ENCODE data around the gene C4B. TPM values are rescaled to one million over a fixed set of nuclear protein-coding genes. Genes with fewer than 3 reads are reported as not detected.

C4B gene
- total and polyA plus RNA-seq, 9 of the 15 experiments (the other 6 are each of a cell fraction or from before 2014, with no cell fraction given), result 0.32 to 8.8 (median 5.4) TPM

DNA sequence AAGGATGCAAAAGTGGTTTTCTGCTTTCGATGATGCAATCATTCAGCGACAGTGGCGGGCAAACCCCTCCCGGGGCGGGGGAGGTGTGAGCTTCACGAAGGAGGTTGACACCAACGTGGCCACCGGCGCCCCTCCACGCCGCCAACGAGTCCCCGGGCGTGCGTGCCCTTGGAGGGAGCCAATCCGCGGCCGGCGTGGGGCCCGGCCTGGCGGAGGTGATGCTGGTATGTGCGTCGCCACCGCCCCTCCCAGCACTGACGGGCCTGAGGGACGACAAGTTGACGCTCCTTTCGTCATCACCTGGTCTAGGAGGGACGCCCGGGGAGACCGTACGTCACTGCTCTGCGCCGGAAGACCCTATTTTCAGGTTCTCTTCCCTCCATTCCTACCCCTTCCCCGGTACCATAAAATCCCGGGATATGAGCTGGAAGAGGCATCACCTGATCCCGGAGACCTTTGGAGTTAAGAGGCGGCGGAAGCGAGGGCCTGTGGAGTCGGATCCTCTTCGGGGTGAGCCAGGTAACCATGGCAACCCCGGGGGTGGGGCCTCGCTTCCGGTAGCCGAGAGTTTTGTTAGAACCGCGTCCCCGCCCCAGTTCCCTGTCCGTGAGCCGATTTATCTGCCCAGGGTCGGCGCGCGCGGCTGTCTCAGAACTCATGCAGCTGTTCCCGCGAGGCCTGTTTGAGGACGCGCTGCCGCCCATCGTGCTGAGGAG lies 42.4 kb upstream of the C4B start, which contains the start of gene DXO (continued):
- TF ChIP-seq ATF1 (CRISPR knock-in tag; IDR thresholded peaks at IDR 0.05), result peak; percentile 94
- TF ChIP-seq ATF1 (tag; IDR thresholded peaks at IDR 0.05), result peak; percentile 100
- TF ChIP-seq HDAC2 (IDR thresholded peaks at IDR 0.05), result peak; percentile 89
- TF ChIP-seq CREB1 (IDR thresholded peaks at IDR 0.05), result peak; percentile 99
- TF ChIP-seq CREB1 (CRISPR knock-in tag; IDR thresholded peaks at IDR 0.05), result peak; percentile 100
- TF ChIP-seq RB1 (IDR thresholded peaks at IDR 0.05; ENCODE audit: low read depth), result peak; percentile 76; the same call in 1 of the 2 replicates
- TF ChIP-seq, protein P1, sequence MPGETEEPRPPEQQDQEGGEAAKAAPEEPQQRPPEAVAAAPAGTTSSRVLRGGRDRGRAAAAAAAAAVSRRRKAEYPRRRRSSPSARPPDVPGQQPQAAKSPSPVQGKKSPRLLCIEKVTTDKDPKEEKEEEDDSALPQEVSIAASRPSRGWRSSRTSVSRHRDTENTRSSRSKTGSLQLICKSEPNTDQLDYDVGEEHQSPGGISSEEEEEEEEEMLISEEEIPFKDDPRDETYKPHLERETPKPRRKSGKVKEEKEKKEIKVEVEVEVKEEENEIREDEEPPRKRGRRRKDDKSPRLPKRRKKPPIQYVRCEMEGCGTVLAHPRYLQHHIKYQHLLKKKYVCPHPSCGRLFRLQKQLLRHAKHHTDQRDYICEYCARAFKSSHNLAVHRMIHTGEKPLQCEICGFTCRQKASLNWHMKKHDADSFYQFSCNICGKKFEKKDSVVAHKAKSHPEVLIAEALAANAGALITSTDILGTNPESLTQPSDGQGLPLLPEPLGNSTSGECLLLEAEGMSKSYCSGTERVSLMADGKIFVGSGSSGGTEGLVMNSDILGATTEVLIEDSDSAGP (CRISPR knock-in tag; IDR thresholded peaks at IDR 0.05), result peak; percentile 80
- peak; percentile 70 to 99; a peak in 3 of 4 replicates for TF ChIP-seq SIN3A (IDR thresholded peaks at IDR 0.05; ENCODE audit: borderline replicate concordance in 2 of 2, control insufficient read depth in 1 of 2, low read depth in 2 of 2, low read length in 2 of 2)
- no peak for TF ChIP-seq SRSF9 (IDR thresholded peaks at IDR 0.05; ENCODE audit: borderline replicate concordance, low read depth, low read length)
- 0 out of 2 replicates have a peak, but pooled peaks have one; percentile 20 for TF ChIP-seq ZNF589 (CRISPR knock-in tag; IDR thresholded peaks at IDR 0.05; ENCODE audit: low read depth)
- TF ChIP-seq NONO (IDR thresholded peaks at IDR 0.05; ENCODE audit: low read depth in 2 of 2, low read length in 1 of 2), result peak in 1 of 2 experiments; percentile 69; a peak in 2 of 4 replicates
- no peak for TF ChIP-seq SIX5 (IDR thresholded peaks at IDR 0.05; ENCODE audit: borderline replicate concordance in 1 of 2, insufficient read depth in 1 of 2, low read depth in 1 of 2, low read length in 2 of 2)
- TF ChIP-seq, protein P2, sequence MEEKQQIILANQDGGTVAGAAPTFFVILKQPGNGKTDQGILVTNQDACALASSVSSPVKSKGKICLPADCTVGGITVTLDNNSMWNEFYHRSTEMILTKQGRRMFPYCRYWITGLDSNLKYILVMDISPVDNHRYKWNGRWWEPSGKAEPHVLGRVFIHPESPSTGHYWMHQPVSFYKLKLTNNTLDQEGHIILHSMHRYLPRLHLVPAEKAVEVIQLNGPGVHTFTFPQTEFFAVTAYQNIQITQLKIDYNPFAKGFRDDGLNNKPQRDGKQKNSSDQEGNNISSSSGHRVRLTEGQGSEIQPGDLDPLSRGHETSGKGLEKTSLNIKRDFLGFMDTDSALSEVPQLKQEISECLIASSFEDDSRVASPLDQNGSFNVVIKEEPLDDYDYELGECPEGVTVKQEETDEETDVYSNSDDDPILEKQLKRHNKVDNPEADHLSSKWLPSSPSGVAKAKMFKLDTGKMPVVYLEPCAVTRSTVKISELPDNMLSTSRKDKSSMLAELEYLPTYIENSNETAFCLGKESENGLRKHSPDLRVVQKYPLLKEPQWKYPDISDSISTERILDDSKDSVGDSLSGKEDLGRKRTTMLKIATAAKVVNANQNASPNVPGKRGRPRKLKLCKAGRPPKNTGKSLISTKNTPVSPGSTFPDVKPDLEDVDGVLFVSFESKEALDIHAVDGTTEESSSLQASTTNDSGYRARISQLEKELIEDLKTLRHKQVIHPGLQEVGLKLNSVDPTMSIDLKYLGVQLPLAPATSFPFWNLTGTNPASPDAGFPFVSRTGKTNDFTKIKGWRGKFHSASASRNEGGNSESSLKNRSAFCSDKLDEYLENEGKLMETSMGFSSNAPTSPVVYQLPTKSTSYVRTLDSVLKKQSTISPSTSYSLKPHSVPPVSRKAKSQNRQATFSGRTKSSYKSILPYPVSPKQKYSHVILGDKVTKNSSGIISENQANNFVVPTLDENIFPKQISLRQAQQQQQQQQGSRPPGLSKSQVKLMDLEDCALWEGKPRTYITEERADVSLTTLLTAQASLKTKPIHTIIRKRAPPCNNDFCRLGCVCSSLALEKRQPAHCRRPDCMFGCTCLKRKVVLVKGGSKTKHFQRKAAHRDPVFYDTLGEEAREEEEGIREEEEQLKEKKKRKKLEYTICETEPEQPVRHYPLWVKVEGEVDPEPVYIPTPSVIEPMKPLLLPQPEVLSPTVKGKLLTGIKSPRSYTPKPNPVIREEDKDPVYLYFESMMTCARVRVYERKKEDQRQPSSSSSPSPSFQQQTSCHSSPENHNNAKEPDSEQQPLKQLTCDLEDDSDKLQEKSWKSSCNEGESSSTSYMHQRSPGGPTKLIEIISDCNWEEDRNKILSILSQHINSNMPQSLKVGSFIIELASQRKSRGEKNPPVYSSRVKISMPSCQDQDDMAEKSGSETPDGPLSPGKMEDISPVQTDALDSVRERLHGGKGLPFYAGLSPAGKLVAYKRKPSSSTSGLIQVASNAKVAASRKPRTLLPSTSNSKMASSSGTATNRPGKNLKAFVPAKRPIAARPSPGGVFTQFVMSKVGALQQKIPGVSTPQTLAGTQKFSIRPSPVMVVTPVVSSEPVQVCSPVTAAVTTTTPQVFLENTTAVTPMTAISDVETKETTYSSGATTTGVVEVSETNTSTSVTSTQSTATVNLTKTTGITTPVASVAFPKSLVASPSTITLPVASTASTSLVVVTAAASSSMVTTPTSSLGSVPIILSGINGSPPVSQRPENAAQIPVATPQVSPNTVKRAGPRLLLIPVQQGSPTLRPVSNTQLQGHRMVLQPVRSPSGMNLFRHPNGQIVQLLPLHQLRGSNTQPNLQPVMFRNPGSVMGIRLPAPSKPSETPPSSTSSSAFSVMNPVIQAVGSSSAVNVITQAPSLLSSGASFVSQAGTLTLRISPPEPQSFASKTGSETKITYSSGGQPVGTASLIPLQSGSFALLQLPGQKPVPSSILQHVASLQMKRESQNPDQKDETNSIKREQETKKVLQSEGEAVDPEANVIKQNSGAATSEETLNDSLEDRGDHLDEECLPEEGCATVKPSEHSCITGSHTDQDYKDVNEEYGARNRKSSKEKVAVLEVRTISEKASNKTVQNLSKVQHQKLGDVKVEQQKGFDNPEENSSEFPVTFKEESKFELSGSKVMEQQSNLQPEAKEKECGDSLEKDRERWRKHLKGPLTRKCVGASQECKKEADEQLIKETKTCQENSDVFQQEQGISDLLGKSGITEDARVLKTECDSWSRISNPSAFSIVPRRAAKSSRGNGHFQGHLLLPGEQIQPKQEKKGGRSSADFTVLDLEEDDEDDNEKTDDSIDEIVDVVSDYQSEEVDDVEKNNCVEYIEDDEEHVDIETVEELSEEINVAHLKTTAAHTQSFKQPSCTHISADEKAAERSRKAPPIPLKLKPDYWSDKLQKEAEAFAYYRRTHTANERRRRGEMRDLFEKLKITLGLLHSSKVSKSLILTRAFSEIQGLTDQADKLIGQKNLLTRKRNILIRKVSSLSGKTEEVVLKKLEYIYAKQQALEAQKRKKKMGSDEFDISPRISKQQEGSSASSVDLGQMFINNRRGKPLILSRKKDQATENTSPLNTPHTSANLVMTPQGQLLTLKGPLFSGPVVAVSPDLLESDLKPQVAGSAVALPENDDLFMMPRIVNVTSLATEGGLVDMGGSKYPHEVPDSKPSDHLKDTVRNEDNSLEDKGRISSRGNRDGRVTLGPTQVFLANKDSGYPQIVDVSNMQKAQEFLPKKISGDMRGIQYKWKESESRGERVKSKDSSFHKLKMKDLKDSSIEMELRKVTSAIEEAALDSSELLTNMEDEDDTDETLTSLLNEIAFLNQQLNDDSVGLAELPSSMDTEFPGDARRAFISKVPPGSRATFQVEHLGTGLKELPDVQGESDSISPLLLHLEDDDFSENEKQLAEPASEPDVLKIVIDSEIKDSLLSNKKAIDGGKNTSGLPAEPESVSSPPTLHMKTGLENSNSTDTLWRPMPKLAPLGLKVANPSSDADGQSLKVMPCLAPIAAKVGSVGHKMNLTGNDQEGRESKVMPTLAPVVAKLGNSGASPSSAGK (IDR thresholded peaks at IDR 0.05), result peak; percentile 84
- TF ChIP-seq DNMT1 (IDR thresholded peaks at IDR 0.05), result 0 out of 2 replicates have a peak, but pooled peaks have one; percentile 48
- TF ChIP-seq GABPA (tag; conservative IDR thresholded peaks at IDR 0.05; ENCODE audit: low read depth), result peak; percentile 99

All from K562 (cell line).